ENCODE data around the gene PPFIA2. TPM values are rescaled to one million over a fixed set of nuclear protein-coding genes. Genes with fewer than 3 reads are reported as not detected.

Gene PPFIA2
- total RNA-seq = not detected
- polyA plus RNA-seq = not detected
- not detected for total RNA-seq

DNA sequence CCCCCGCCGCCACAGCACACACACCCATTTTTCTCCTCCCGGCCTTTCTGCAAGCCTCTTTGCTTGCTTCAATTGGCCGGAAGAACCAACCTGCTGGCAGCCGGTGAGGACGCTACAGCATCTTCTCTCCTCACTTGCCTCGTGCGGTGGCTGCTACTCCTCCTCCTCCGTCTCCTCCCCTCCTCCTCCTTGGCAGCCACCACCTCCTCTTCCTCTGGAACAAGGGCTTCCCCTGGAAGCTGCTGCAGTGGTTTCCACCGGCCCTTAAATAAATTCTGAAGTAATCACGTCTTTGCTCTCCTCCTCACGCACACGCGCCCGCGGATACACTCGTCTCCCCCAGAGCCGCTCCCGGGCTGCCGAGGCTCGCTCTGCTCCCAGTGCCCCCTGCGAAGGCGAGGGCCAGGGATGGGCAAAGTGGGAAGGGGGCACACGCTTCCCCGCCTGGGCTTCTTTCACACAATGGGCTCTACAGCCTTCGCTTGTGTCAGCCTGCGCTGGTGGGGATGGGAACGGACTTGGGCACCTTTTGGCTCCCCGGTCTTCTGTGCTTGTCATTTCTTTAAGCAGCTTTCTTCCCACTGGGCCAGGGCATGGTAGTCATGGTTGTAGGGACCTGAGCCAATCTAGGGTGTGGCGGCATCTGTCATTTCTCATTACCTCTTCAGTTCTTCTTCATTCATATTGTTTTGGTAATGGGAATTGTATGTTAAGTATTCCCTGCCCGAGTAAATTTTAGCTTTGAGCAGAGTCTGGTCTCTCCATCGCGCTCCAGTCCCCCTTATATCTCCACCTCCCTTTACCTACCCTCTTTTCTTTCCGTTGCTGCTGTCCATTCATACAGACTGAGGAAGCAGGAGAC, at the start of gene PPFIA2:
Gene PPFIA2, minus strand, starts transcription at position 161 of the 862 bp plus-strand sequence.
- Histone ChIP-seq H3K27ac (ENCODE audit: low read depth, low read length) (no peak within 1 kb of the TSS), H3K4me3 (ENCODE audit: low read length) (peak within 1 kb of the TSS; percentile 26), H3K36me3 (ENCODE audit: control insufficient read depth in 2 of 3, insufficient read depth in 3 of 3, low read length in 3 of 3) (no peaks in the 10 kb centered on the region), H3K4me1 (ENCODE audit: control insufficient read depth in 2 of 2, insufficient read depth in 2 of 2, low read length in 2 of 2) (no peaks in the 10 kb centered on the region), H3K27me3 (ENCODE audit: control insufficient read depth in 2 of 2, insufficient read depth in 2 of 2, low read length in 2 of 2) (peaks cover 0 to 2% of the 10 kb centered on the region in 2 donors), H3K9me3 (ENCODE audit: control insufficient read depth in 2 of 3, low read length in 3 of 3) (no peaks in the 10 kb centered on the region)
- intact Hi-C loops (cut with micrococcal nuclease) = loop anchor here in 1 of 2 donors (1.0 kb wide), 1 partner anchor 233 kb away; no protein-coding TSS in a partner anchor
- POLR2A ChIA-PET = no interaction called here
- H3K27ac Mint-ChIP-seq = no peak within 1 kb of the TSS
- H3K36me3 Mint-ChIP-seq = peaks cover 0 to 5% (median 0%) of the 10 kb centered on the region in 5 donors
- H3K9me3 Mint-ChIP-seq = no peaks in the 10 kb centered on the region
- CTCF ChIA-PET = no interaction called here
- DNase-seq (peak in 6 of 9 donors; percentile 3 to 27 (median 22)), ATAC-seq (peak; percentile 47)
- peaks cover 43 to 52% (median 46%) of the 10 kb centered on the region in 5 donors for H3K27me3 Mint-ChIP-seq
- H3K4me3 Mint-ChIP-seq = peak within 1 kb of the TSS; percentile 58 to 83 (median 75)
- peaks cover 10 to 19% (median 15%) of the 10 kb centered on the region in 7 donors for H3K4me1 Mint-ChIP-seq

DNA sequence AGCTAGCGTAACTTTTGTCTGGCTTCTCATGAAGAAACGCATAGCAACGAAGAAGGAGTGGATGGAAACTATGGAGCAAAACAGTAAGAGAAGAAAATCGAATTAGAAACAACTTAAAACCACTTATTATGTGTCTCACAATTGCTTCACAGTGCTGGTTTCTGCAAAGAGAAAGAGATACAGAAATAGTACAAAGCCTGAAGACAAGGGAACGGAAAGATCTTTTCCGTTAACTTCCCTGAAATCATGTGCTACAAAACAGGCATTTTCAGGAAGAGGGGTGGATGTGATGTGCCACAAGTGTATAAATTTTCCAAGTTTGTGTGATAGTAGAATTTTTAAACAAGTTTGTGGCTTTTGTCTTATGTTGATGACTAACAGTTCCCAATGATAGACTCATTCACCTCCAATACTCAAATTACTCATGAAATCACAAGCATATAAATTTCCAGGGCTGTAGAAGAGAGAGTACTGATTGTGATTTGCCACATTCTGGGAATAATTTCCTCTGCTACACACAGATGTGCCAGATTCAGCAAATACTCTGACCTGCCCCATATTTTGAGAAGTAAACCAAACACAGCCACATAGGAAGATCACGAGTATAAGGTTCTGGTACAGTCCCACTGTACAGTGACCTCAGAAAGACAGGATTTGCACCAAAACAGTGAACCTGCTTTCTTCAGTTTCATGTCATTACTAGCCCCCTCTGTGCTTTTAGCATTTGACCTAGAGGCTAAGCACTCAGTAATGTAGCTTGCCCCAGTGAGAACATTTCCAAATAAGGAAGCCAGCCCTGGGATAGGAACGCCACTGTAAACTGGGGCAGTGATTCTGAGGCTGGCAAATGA, 41.4 kb upstream of the PPFIA2 start:
- peaks cover 1 to 13% (median 7%) of the 10 kb centered on the region in 5 donors for H3K27me3 Mint-ChIP-seq
- ATAC-seq (no peak), DNase-seq (no peak)
- no peak overlapping the region for H3K4me3 Mint-ChIP-seq
- H3K4me1 Mint-ChIP-seq = no peaks in the 10 kb centered on the region
- H3K36me3 Mint-ChIP-seq = no peaks in the 10 kb centered on the region
- Histone ChIP-seq H3K9me3 (ENCODE audit: control insufficient read depth in 2 of 3, low read length in 3 of 3) (no peaks in the 10 kb centered on the region), H3K4me3 (ENCODE audit: low read length) (no peak overlapping the region), H3K27me3 (ENCODE audit: control insufficient read depth in 2 of 2, insufficient read depth in 2 of 2, low read length in 2 of 2) (no peaks in the 10 kb centered on the region), H3K4me1 (ENCODE audit: control insufficient read depth in 2 of 2, insufficient read depth in 2 of 2, low read length in 2 of 2) (no peaks in the 10 kb centered on the region), H3K36me3 (ENCODE audit: control insufficient read depth in 2 of 3, insufficient read depth in 3 of 3, low read length in 3 of 3) (no peaks in the 10 kb centered on the region), H3K27ac (ENCODE audit: low read depth, low read length) (no peak overlapping the region)
- intact Hi-C loops (cut with micrococcal nuclease) = no loop called here
- no peaks in the 10 kb centered on the region for H3K9me3 Mint-ChIP-seq
- ChIA-PET CTCF (no interaction called here), POLR2A (no interaction called here)
- H3K27ac Mint-ChIP-seq = no peak overlapping the region

DNA sequence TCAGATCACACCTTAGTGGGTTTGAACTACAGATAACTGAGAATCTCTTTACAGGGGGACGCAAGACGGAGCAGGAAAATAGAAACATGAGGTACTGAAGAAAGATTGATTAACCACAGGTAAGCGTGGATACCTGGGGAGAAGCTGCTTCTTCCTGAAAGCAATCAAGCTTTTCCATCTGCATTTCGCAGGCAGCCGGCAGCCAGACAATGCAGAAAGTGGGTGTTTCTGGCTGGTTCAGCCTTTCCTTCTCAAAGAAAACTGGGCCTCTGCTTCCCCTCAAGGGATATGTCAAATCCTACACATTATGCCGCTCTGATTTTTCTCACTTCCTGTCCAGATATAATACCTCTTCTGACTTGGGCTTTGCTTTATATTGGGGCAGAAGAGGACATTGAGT, 39.1 kb upstream of the PPFIA2 start:
- H3K27me3 Mint-ChIP-seq = peaks cover 1 to 14% (median 11%) of the 10 kb centered on the region in 5 donors
- Histone ChIP-seq H3K4me3 (ENCODE audit: low read length) (no peak overlapping the region), H3K27me3 (ENCODE audit: control insufficient read depth in 2 of 2, insufficient read depth in 2 of 2, low read length in 2 of 2) (no peaks in the 10 kb centered on the region), H3K4me1 (ENCODE audit: control insufficient read depth in 2 of 2, insufficient read depth in 2 of 2, low read length in 2 of 2) (no peaks in the 10 kb centered on the region), H3K36me3 (ENCODE audit: control insufficient read depth in 2 of 3, insufficient read depth in 3 of 3, low read length in 3 of 3) (no peaks in the 10 kb centered on the region), H3K27ac (ENCODE audit: low read depth, low read length) (no peak overlapping the region), H3K9me3 (ENCODE audit: control insufficient read depth in 2 of 3, low read length in 3 of 3) (no peaks in the 10 kb centered on the region)
- POLR2A ChIA-PET = no interaction called here
- H3K4me1 Mint-ChIP-seq = no peaks in the 10 kb centered on the region
- ATAC-seq = no peak
- H3K9me3 Mint-ChIP-seq = no peaks in the 10 kb centered on the region
- CTCF ChIA-PET = interaction anchor here (1.2 kb wide), 1 partner anchor 14 kb away, joined by 3 read pairs; no protein-coding TSS in a partner anchor
- intact Hi-C loops (cut with micrococcal nuclease) = loop anchor here in 1 of 2 donors (5.0 kb wide), 1 partner anchor 156 kb away; no protein-coding TSS in a partner anchor
- H3K4me3 Mint-ChIP-seq = no peak overlapping the region
- DNase-seq = no peak
- H3K36me3 Mint-ChIP-seq = no peaks in the 10 kb centered on the region
- H3K27ac Mint-ChIP-seq = no peak overlapping the region

DNA sequence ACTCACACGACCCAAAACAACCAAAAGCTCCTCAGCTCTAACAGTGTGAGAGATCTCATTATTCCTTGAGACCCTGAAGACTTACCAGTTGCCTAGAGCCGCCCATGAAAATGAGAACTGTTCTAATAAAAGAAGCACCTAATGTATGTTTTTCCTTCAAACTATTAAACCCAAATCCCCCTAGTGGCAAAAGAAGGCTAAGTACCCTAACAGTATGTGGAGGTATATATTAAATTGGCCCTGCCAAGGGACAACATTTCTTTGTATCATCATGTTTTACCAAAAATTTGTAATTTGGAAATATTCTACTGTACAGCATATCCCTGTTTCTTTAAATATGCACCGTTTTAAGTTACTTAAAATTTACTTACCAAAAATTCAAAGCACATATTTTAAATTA, 38.0 kb upstream of the PPFIA2 start:
- Mint-ChIP-seq H3K9me3 (no peaks in the 10 kb centered on the region), H3K27ac (no peak overlapping the region), H3K27me3 (peaks cover 1 to 20% (median 11%) of the 10 kb centered on the region in 5 donors), H3K4me3 (no peak overlapping the region), H3K4me1 (no peaks in the 10 kb centered on the region), H3K36me3 (no peaks in the 10 kb centered on the region)
- CTCF ChIA-PET = interaction anchor here (0.6 to 1.0 kb wide), 2 partner anchors 9 to 153 kb away, joined by 3 read pairs; no protein-coding TSS in a partner anchor
- intact Hi-C loops (cut with micrococcal nuclease) = loop anchor here (1.0 to 5.0 kb wide), 3 partner anchors 153 to 196 kb away; no protein-coding TSS in a partner anchor
- POLR2A ChIA-PET = no interaction called here
- no peaks in the 10 kb centered on the region for H3K4me1 ChIP-seq (ENCODE audit: control insufficient read depth in 2 of 2, insufficient read depth in 2 of 2, low read length in 2 of 2)
- no peaks in the 10 kb centered on the region for H3K9me3 ChIP-seq (ENCODE audit: control insufficient read depth in 2 of 3, low read length in 3 of 3)
- DNase-seq = peak in 2 of 9 donors; percentile 4 to 7
- H3K27ac ChIP-seq (ENCODE audit: low read depth, low read length) = no peak overlapping the region
- H3K36me3 ChIP-seq (ENCODE audit: control insufficient read depth in 2 of 3, insufficient read depth in 3 of 3, low read length in 3 of 3) = no peaks in the 10 kb centered on the region
- no peaks in the 10 kb centered on the region for H3K27me3 ChIP-seq (ENCODE audit: control insufficient read depth in 2 of 2, insufficient read depth in 2 of 2, low read length in 2 of 2)
- H3K4me3 ChIP-seq (ENCODE audit: low read length) = no peak overlapping the region
- ATAC-seq = no peak

DNA sequence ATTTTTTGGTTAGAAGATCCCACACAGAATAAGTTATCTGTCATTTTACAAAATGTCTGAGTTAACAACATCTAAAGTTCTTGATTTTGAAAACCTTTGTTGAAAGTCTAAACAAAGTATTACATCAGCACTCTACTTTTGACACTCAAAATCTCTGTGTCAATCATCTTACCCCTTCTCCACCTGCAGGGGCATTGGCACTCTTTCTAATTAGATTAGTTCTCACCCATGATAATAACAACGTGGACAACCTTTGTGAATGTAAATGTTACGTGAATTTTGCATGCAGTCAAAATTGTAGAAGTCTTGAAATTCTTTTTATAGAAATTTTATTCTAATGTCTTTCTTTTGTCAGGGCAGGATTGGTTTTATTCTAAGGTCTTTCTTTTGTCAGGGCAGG, 33.5 kb upstream of the PPFIA2 start:
- Histone ChIP-seq H3K27me3 (ENCODE audit: control insufficient read depth in 2 of 2, insufficient read depth in 2 of 2, low read length in 2 of 2) (no peaks in the 10 kb centered on the region), H3K4me1 (ENCODE audit: control insufficient read depth in 2 of 2, insufficient read depth in 2 of 2, low read length in 2 of 2) (no peaks in the 10 kb centered on the region), H3K4me3 (ENCODE audit: low read length) (no peak overlapping the region), H3K27ac (ENCODE audit: low read depth, low read length) (no peak overlapping the region), H3K9me3 (ENCODE audit: control insufficient read depth in 2 of 3, low read length in 3 of 3) (no peaks in the 10 kb centered on the region), H3K36me3 (ENCODE audit: control insufficient read depth in 2 of 3, insufficient read depth in 3 of 3, low read length in 3 of 3) (no peaks in the 10 kb centered on the region)
- no peak overlapping the region for H3K27ac Mint-ChIP-seq
- intact Hi-C loops (cut with micrococcal nuclease) = no loop called here
- DNase-seq (no peak), ATAC-seq (no peak)
- H3K4me1 Mint-ChIP-seq = no peaks in the 10 kb centered on the region
- CTCF ChIA-PET = no interaction called here
- H3K27me3 Mint-ChIP-seq = peaks cover 0 to 20% (median 7%) of the 10 kb centered on the region in 5 donors
- POLR2A ChIA-PET = no interaction called here
- H3K36me3 Mint-ChIP-seq = no peaks in the 10 kb centered on the region
- no peak overlapping the region for H3K4me3 Mint-ChIP-seq
- H3K9me3 Mint-ChIP-seq = no peaks in the 10 kb centered on the region

DNA sequence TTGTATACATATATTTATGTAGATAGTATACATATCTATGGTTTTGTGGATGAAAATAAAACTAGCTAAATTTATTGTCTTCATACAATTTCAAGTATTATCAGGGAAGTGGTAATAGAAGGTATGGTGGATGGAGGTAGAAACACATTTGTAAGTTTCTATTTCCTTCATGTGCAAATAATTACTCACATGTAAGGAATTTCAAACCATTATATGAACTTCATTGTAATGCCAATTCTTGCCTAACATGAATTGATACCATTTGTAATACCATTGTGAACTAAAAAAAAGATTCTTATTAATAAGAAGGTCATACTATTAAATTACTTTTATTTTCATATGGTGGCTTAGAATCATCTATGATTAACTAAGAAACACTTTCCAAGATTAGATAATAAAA, 20.1 kb upstream of the PPFIA2 start:
- no peak overlapping the region for H3K27ac ChIP-seq (ENCODE audit: low read depth, low read length)
- H3K9me3 Mint-ChIP-seq = no peaks in the 10 kb centered on the region
- no peaks in the 10 kb centered on the region for H3K4me1 ChIP-seq (ENCODE audit: control insufficient read depth in 2 of 2, insufficient read depth in 2 of 2, low read length in 2 of 2)
- no peaks in the 10 kb centered on the region for H3K36me3 Mint-ChIP-seq
- DNase-seq (no peak), ATAC-seq (no peak)
- H3K27me3 ChIP-seq (ENCODE audit: control insufficient read depth in 2 of 2, insufficient read depth in 2 of 2, low read length in 2 of 2) = no peaks in the 10 kb centered on the region
- POLR2A ChIA-PET = no interaction called here
- H3K27ac Mint-ChIP-seq = no peak overlapping the region
- H3K27me3 Mint-ChIP-seq = peaks cover 2 to 8% (median 7%) of the 10 kb centered on the region in 5 donors
- intact Hi-C loops (cut with micrococcal nuclease) = no loop called here
- no peak overlapping the region for H3K4me3 ChIP-seq (ENCODE audit: low read length)
- H3K4me3 Mint-ChIP-seq = no peak overlapping the region
- H3K4me1 Mint-ChIP-seq = no peaks in the 10 kb centered on the region
- H3K9me3 ChIP-seq (ENCODE audit: control insufficient read depth in 2 of 3, low read length in 3 of 3) = no peaks in the 10 kb centered on the region
- CTCF ChIA-PET = interaction anchor here (0.6 kb wide), 2 partner anchors 24 to 1209 kb away, joined by 3 to 4 read pairs; no protein-coding TSS in a partner anchor
- H3K36me3 ChIP-seq (ENCODE audit: control insufficient read depth in 2 of 3, insufficient read depth in 3 of 3, low read length in 3 of 3) = no peaks in the 10 kb centered on the region
